ENCODE measurements around the gene ZNF316.

DNA sequence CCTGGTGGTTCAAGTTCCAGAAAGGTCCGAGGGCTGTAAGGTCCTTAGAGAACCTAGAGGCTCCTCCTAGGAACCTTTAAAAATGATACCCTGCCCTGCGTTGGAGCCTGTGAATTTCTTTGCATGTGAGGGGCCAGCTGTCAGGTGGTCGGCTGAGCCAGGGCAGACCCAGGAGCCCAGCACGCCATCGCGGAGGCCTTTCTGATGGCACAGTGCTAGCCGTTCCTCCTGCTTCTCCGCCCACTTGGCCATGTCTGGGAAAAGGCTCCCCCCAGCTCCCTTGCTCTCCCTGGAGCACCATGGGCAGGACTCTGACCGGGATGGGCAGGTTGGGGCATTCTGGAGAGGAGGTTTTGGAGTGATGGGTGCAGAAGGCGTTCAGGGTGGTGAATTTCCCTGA, 7.6 kb downstream of the ZNF316 start:
- TF ChIP-seq CTCF (IDR thresholded peaks at IDR 0.05) (no peak), POLR2A (IDR thresholded peaks at IDR 0.05) (no peak), EP300 (IDR thresholded peaks at IDR 0.05) (no peak), POLR2AphosphoS5 (IDR thresholded peaks at IDR 0.05) (no peak)

Data from gastroesophageal sphincter (tissue), 3 donors.